ENCODE measurements around the gene C22orf23.

DNA sequence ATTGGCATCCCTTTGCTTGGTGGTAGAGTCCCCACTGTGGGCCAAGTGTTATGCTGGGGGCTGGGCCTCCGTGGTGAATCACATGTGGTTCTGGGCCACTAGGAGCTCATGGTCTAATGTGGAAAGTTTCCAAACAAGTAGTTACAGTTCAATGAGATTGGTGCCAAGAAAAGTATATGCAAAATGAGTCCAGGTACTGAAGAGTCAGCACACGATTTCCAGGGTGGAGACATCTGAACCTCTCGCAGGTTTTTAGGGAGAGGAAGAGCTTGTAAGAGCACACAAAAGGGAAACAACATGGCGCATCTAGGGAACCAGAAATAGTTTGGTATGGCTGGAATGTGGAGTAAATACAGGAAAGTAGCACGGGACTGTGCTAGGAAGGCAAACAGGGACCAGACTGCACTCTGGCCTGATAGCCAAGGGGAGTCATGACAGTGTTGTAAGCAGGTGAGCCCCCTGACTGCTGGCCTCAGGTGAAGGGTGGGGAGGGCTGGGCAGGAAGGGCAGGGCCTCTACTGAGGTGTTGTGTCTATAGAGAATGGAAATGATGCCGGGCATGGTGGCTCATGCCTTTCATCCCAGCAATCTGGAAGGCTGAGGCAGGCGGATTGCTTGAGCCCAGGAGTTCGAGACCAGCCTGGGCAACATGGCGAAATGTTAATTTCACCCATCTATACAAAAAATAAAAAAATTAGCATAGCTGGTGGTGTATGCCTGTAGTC lies 12.7 kb upstream of the C22orf23 start:
- TF ChIP-seq YY1 (IDR thresholded peaks at IDR 0.05; ENCODE audit: insufficient read depth, insufficient read length) = no peak
- no peak for TF ChIP-seq ZNF274 (IDR thresholded peaks at IDR 0.05; ENCODE audit: low read depth, low read length)
- no peak for TF ChIP-seq SUZ12 (IDR thresholded peaks at IDR 0.05; ENCODE audit: extremely low read depth, insufficient read depth, insufficient read length)
